ENCODE results near the gene MAPKAPK3.
A peak's percentile ranks its signal among the peaks of the same experiment; 100 is the strongest.

MAPKAPK3 gene

DNA sequence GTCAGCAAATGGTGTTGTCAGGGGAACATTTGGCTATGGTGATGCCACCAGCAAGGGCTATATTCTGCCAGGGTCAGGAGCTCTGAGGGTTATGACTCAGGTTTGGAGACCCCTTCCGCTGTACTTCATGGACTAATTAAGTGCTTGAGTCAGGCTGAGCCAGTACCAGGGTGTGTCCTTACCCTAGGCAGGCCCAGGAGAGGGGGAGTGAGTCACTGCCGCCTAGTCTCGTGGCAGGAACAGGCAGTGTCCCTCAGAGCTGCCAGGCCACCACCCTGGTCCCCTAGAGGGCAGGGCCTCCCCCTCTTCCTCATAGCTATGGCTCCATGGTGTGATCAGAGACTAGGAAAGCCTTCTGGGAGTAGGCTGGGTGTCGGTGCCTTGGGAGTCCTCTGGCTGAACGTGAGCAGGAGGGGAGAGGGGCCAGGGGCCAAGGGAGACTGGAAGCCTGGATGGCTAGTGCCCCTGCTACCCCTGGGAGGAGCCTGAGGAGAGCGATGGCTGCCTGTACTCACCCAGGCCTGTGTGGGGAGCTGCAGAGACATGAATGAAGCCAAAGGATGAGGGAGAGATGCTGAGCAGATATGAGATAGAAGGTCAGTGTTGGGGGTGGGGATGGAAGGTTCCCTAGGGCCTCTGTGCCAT is 10.6 kb downstream of the MAPKAPK3 start:
- peak in 1 of 2 donors; percentile 33 for DNase-seq

DNA sequence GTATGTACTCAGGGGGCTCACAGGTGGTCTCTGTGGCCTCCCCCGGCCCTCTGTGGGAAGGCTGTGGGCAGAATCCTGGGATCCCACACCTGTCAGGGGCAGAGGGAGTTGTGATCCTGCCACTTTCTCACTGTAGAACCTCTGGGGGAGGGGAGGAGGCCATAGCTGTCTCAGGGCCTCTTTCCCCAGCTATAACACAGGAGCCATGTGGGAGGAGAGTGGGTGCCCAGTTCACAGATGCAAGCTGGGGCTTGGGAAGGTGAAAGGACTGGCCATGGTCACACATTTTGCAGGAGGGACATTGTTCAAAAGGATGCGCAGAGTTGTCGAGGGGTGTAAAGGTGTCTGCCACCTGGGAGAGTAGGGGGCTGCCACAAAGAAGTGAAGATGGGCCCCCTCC is 11.7 kb downstream of the MAPKAPK3 start:
- no peak for DNase-seq

DNA sequence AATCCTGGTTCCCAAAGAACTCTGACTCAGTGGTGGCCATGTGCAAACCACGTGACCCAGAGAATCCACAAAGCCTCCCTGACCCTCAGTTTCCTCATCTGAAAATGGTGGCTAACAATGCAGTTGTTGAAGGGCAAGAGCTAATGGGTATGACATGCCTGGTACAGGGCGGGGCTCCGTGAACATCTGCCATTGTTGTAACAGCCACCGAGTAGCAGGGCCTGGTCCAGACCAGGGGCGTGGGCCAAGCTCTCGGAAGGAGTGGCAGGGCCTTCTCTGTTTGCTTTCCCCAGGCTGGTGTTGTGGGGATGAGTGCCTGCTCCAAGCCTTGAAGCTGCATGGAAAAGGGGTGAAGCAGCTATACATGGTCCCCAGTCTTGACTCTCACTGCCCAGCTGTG is 13.4 kb downstream of the MAPKAPK3 start:
- DNase-seq = no peak

DNA sequence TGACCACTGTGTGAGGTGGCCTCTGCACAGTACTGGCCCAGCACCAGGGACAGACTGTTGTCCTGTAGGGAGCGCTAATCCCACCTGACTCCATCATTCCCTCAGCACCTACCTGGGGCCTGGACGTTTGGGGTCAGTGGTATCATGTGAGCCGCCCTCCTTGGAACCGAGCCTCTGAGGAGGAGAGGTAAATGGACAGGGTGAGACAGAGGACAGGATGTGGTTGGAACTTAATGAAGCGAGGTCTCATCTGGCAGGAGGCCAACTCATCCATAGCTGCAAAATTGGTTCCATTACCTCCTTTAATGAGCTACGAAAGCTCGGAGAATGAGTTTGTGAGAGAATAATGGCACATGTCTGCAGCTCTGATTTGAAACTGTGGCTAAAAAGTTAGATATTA is 13.9 kb downstream of the MAPKAPK3 start:
- DNase-seq = no peak

DNA sequence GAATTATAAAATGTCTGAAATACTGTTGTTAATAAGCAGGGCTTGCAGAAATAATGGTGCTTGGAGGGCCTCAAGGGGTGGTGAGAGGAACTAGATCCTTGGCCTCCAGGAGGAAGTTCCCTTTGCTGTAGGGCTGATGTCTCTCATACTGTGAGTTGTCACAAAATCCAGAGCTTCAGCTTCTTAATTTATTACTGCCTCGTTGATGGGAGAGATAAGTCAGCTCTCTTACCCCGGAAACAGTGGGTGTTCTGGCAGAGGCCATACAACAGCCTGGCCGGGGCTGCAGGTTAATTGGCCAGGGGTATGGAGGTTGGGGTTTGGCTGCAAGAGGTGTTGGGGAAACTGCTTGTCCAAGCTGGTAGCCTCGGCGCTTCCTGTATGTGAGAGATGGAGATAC is 15.5 kb downstream of the MAPKAPK3 start:
- DNase-seq = no peak

DNA sequence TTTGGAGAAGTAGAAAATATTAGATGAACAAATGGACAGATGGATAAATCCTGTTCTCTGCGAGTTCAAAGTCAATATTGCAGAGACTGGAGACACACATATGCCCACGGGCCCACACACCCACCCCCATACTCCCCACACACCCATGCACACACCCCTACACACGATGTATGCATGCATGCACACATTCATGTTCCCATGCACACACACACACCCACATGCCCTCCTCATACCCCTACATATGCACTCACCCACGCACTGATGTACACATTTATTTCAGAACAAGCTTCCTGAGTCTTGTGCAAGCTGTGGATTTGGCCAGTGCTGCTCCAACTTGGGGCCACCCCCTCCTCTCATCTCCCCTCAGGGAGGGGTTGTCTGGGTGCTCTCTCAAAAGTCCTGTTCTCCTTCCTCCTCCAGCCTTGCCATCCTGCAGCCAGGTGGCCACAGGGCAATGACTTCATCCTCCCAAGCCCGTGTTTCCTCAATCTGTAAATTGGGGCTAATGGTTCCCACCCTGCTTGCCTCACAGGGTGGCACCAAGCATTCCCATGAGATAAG is 16.4 kb downstream of the MAPKAPK3 start:
- DNase-seq = no peak

DNA sequence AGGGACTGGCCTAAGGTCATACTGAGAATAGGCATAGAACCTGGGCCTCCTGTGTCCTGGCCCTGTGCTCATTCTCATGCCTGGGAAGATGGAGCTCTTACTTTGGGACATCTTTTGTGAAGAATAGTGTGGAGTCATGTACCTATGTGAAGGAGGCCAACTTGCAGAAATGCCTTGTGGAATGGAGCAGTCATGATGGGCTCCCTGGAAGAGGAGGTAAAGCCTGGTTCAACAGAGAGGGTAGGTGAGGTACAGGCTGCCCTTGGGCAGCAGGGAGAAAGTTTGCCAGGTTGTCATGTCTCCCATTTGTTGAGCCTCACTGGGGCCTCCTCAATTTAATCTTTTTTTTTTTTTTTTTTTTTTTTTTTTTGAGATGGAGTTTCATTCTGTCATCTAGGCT is 18.1 kb downstream of the MAPKAPK3 start:
- DNase-seq = no peak

DNA sequence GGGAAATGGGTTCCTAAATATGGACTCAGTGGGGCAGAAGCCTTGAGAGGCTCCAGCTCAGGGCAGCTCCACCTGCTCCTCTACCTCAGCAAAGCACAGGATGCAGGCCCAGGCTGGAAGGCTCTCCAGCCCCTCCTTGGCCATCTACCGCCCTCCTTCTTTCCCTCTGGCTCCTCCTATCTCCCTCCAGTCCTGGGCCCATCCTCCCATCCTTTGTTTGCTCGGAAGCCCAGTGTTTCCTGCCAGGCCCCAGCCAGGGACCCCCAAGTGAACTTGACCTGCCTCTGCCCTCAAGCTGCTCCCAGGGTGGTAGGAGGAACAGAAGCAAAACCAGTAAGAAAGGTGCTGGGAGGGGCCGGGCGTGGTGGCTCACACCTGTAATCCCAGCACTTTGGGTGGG is 20.1 kb downstream of the MAPKAPK3 start:
- DNase-seq = no peak

DNA sequence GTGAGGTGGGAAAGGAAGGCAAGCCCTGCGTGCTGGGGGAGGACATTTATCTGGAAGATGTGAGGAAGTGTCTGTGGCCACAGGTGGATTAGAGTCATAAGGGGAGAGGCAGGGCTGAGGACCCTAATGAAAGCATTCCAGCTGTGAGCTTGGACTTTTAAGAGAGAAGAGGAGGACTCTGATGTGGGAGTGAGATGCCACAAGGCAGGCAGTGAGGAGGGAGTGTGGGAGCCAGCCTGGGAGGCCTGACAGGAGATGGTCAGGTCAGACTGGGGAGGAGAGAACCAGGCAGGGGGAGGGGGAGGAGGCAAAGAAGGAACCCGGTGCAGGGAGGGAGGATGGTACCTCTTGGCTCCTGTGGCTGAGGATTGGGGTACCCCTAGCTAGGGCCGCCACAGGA is 21.0 kb downstream of the MAPKAPK3 start:
- no peak for DNase-seq

DNA sequence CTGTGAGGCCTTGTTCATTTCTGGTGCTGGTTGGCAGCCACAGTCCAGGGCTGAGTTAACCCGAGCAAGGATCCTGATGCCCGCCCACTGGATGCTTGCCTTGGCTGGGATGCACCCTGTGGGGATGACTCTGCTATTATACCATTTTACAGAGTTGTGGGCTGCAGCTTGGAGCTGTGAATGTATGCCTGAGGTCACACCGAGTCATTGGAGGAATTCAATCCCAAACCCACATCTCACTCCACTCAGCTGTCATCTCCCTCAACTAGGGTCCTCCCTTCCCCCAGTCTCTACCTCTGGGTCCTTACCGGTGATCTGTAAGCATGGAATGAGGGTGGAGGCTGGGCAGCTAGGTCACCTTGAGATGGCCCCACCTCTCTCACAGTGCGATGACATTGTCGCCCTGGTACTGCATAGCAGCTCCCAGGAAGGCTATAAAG is 22.1 kb downstream of the MAPKAPK3 start:
- DNase-seq = no peak

DNA sequence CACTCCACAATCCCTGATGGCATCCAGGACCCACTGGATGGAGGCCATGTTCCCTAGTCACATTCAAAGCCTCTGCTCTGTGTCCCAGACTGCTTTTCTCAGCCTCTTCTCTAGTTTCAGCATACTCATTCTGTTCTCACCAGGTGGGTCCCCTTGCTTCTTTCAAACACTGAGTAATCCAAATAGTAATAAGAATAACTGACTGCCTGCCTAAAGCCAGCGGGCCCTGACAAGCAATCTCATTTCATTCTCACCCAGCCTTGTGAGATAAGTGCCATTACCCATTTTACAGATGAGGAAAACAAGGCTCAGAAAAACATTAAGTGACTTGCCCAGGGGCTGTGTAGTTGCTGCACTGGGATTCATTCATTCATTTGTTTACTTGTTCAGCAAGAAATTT is 25.4 kb downstream of the MAPKAPK3 start:
- DNase-seq = no peak

DNA sequence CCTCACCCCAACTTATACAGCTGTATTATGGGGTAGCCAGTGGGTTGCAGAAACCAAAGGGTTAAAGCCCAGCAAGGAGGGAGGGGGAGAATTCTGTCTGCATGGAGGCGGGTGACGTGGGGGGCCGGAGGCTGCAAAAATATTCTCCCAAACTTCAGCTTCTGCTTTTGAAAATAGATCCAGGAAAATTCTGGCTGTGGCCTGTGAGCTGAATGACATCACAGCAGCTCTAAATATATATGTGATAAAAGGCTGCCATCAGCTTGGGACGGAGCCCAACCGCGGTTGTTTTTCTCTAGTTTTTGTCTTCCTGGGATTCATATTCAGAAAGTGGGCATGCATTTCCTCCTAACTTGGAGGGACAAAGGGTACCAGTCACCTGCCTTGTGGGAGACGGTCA is 27.6 kb downstream of the MAPKAPK3 start:
- no peak for DNase-seq

DNA sequence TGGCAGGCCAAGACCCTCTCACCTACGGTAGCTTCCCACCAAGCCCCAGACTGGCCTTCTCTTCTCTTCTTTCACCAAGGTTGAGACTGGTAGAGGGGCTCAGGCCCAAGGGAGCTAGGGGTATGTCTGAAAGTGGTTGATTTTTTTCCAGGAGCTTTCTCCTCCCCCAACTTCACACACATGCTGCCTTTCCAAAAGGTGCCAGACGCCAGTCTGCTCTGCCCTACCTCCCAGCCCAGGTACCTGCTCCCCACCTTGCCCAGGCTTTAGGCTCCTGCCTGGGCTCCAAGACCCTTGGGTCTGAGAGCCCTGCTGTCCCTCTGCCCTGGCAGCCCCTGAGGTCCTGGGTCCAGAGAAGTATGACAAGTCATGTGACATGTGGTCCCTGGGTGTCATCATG is 28.4 kb downstream of the MAPKAPK3 start:
- DNase-seq = no peak

DNA sequence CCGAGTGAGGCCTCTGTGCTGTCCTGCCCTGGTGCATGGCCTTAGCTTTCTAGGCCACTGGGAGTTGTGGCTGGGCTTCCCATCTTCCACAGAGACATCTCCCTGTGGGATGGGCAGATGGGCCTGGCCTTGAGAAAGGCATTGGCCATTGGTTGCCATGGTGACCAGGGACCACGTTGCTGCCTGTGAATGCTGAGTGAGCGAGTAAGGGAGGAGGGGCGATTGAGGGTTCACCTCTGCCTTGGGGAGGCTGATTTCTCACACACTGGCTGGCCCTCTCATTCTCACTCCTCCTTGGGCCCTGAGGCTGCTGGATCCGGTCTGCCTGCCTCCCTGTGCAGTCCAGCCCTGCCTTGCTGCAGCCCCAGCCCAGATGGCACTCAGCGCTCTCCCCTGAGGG is 31.4 kb downstream of the MAPKAPK3 start:
- DNase-seq = no peak

DNA sequence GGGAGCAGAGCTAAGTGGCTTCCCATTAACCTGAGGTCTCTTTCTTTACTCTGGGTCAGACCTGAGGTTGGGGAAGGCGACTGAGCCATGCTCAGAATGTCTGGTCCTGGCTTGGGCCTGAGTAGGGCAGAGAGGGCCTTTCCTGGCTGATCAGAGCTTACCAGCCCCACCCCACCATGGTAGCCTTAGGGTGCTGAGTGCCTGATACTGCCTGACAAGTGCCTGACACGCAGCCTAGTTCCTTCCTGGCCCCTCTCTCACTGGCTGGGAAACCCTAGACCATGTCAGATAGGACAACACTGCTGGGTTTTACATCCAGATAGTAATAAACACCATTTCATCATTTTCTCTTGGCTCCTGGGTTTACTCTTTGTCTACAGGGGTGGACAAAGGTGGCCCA is 32.0 kb downstream of the MAPKAPK3 start:
- no peak for DNase-seq

DNA sequence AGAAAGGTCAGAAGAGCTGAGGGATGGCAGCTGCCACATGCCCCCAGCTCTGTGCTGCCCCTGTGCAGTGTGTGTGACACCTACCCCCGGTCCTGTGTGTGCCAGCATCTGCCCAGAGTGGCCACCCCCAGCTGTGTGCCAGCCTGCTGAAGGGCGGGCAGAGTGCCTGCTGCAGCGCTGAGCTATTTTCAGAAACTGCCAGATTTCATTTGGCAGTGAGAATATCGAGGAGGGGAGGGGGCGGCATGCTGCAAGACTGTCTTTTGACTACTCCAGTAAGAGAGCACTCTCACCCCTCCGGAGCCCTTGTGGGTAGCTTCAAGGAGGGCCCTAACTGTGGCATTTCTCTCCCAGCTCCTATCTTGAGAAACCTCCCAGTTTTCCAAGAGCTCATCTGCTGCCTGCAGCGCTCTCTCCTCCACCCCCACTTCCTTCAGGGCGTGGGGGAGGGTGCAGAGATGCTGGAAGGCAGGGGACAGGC is 32.5 kb downstream of the MAPKAPK3 start:
- no peak for DNase-seq

DNA sequence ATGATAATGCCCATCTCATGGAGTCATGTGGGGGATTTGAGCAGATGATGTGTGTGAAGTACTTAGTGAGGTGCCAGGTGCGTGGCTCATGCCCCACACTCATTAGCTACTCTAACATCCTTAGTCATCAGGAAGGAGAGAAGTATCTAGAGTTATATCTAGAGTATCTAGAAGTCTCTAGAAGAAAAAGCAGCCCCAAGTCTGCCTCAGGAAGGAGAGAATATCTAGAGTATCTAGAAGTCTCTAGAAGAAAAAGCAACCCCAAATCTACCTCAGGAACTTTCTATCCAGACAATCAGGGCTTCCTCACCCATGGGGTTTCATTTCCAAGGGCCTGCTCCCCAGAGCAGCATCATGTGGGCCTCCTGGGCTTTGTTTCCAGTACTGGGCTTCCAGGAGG is 33.1 kb downstream of the MAPKAPK3 start:
- DNase-seq = no peak

DNA sequence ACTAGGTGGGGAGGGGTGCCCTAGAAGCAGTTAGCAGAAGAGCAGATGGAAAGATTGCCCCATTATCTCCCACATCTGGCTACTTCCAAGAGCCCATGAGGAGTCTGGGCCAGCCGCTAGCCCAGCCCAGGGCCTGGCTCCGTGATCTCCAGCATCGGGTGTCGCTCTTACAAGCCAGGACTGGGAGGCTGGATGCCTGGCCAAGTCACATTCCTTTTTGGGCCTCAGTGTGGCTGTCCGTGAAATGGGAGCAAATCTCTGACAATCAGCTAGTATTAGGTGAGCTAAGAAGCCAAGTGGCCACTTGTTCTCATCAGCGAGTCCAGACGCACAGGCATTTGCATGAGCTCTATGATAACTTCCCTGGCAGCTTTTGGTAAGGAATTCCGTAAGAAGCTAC is 34.5 kb downstream of the MAPKAPK3 start:
- DNase-seq = no peak

DNA sequence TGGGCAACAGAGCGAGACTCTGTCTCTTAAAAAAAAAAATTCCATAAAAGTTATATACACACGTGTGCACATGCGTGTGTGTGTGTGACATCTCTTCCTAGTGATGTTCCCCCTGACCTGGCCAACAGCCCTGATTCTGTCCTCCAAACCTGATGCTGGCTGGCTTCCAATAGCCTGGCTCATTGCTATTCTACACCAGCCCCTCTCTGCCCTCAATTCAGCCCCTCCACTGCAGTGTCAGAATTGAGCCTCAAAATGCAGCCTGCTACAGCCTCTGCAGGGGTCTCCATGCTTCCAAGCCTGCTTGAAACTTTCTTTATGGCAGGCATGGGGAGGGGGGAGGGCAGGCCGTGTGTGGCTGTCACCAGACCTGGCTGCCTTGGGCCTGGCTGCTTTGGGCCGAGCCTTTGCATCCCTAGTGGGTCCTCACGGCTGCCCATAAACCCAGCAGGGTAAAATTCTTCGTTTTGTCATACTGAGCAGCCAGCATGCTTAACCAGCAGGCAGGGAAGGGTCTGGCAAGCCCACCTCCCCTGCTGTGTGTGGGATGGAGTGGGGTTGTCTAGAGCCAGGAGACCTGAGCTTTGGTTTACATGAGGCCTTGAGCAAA is 35.1 kb downstream of the MAPKAPK3 start:
- no peak for DNase-seq

DNA sequence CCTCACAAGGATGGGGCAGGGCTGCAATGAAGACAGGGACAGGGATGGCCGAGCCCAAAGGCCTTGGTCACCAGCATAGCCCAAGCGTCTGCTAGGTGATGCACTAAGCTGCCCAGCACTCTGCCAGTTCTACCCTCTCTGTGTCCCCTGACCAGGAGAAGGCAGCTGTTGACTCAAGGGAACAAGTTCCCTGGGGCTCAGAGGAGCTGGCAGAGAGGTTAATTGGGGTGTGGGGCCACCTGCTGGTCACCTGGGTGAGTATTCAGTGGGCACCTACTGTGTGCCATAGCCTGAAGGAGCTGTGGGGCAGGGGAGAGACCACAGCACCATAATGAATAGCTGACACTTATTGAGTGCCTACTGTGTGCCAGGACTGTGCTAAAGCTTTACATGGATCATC is 35.8 kb downstream of the MAPKAPK3 start:
- peak; percentile 55 to 65 for DNase-seq

DNA sequence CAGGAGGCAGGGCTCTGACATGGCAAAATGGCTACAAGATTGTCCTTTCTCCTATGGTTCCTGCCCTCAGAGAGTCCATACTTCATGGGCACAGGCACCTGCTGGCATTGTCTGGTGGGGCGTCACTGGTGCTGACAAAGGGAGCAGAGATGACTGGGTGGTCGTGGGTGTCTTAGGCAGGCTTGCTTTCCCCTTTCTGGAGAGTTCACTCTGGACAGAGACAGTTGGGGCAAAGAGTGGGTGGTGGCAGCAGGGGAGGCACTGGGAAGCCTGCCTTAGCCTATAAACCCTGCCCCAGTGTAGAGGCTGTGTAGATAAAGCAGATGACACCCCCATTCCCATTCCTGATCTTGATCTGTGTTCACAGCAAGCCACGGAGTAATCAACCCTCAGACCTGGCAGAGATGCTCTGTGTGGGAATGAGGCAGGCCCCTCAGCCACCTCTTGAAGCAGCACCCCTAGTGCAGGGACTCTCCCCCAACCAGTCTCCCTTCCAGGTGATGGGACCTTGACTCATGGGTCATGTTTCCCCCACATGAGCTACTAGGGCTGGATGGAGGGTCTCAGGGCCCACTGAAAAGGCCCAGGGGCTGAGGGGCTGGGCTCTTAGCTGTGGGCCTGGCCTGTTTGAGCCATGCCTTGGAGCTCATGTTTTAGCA is 37.1 kb downstream of the MAPKAPK3 start:
- DNase-seq = no peak

DNA sequence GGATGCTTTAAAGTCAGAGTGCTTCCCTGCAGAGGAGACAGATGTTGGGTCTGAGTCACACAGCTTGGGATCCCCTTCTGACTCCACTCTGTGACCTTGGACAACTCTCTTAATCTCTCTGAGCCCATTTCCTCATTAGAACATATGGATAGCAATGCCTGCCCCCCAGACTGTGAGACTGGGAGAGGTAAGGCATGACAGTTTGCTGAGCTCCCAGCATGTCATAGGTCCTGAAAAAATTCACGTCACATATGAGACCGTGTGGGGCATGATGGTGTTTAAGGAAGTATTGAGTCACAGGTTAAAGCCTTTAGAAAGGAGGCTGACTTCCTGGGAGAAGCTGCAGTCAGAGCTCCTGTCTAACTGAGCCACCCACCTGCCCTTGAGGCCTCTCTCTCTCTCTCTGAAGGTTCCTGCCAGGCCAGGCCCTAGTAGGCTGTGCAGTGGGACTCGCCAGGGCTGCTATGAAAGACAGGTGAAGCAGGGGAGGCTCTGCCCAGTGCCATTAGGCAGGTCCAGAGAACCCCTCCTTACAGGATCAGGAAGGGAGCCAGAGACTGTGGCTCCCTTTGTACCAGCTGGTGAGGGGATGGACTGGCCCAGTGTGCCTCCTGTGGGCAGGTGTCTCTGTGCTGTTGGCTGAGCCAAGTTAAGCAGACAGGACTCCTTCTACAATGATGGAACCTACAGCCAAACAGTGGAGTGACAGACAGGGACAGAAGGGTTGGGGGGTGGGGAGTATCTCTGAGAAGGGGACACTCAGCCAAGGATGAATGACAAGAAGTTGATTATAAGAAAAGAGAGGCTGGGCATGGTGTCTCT is 38.3 kb downstream of the MAPKAPK3 start:
- peak in 1 of 2 donors; percentile 33 for DNase-seq
